Gastrocnemius medialis (tissue), 4 donors: ENCODE measurements around the gene FARP1. TPM values are rescaled to one million over a fixed set of nuclear protein-coding genes. Genes with fewer than 3 reads are reported as not detected.

ENCODE experiments used
- ATAC-seq, 2 donors: fragments of 150-250 bp; one replicate each; pipeline ENCODE4 v1.9.1; 2016
- DNase-seq, 2 donors: peaks; one replicate each; pipeline ENCODE4 v3.0.0-alpha.2; 2019
- H3K27ac ChIP-seq, 4 donors: fragments of 200-600 bp; sonication (generic); 1 replicate in 1 of 4; 2 replicates in 3 of 4; pipeline ENCODE4 v1.5.1; 2016 to 2018; ENCODE audit warnings: mild to moderate bottlenecking in 2 of 4, moderate library complexity in 1 of 4
- H3K27me3 ChIP-seq, 3 donors: fragments of 200-600 bp; sonication (generic) in 2 of 3; 1 replicate in 1 of 3; 2 replicates in 2 of 3; pipeline versions ENCODE4 v1.5.1 to v1.6.0; 2016 to 2019; ENCODE audit warnings: mild to moderate bottlenecking in 1 of 3, moderate library complexity in 1 of 3
- H3K36me3 ChIP-seq, 2 donors: fragments of 200-600 bp; sonication (generic) in 1 of 2; one replicate each; pipeline ENCODE4 v1.5.1; 2017 to 2018
- H3K4me1 ChIP-seq, 2 donors: fragments of 200-600 bp; sonication (generic) in 1 of 2; one replicate each; pipeline ENCODE4 v1.5.1; 2016 to 2017; ENCODE audit warnings: mild to moderate bottlenecking in 2 of 2
- H3K4me3 ChIP-seq, 4 donors: fragments of 200-600 bp; sonication (generic) in 3 of 4; 1 replicate in 1 of 4; 2 replicates in 3 of 4; pipeline ENCODE4 v1.5.1; 2016 to 2019; ENCODE audit warnings: mild to moderate bottlenecking in 2 of 4
- H3K9me3 ChIP-seq, 3 donors: fragments of 200-600 bp; sonication (generic) in 2 of 3; 1 replicate in 1 of 3; 2 replicates in 2 of 3; pipeline ENCODE4 v1.5.1; 2016 to 2019
- CTCF ChIP-seq, 5 experiments: fragments of 450-650 bp in 3 of 5; fragments of 200-600 bp in 2 of 5; sonication (generic) in 2 of 5; IDR thresholded peaks in 4 of 5; conservative IDR thresholded peaks in 1 of 5; 1 replicate in 4 of 5; 2 replicates in 1 of 5; pipeline ENCODE4 v1.5.1; 2016 to 2019; ENCODE audit warnings: antibody characterized with exemption in 5 of 5, mild to moderate bottlenecking in 3 of 5, moderate library complexity in 3 of 5
- POLR2A ChIP-seq, 2 donors: fragments of 450-650 bp; IDR thresholded peaks; one replicate each; pipeline ENCODE4 v1.6.1; 2017; ENCODE audit warnings: antibody characterized with exemption in 2 of 2, mild to moderate bottlenecking in 2 of 2, moderate library complexity in 2 of 2
- in situ Hi-C, 4 donors: fragments of 200-750 bp; cut with MboI; loops; one replicate each; pipeline versions ENCODE4 v1.15.0 to v1.8.0; 2017; ENCODE audit warnings: low sequenced_read_pairs in 4 of 4
- intact Hi-C: fragments of 100-400 bp; cut with DNase I; formaldehyde crosslinking; loops from one replicate; pipeline ENCODE4 v1.15.1; 2023; ENCODE audit warnings: low total_unique reads
- total RNA-seq, 4 donors: library from RNA; depleted of rRNA; stranded (reverse); fragments of >200 nt; gene quantifications; one replicate each; pipeline versions ENCODE4 v1.1.0 to v1.2.3, GENCODE V29; 2016

The FARP1 gene
- total RNA-seq, 4 donors from 2014 or later, result 3.5 to 9.8 (median 4.9) TPM

GRCh38 chr13:98276486-98276885, 133.6 kb downstream of the FARP1 start:
- Histone ChIP-seq H3K9me3 (no peaks in the 10 kb centered on the region), H3K27ac (no peak overlapping the region)

GRCh38 chr13:98278068-98278724, 135.3 kb downstream of the FARP1 start:
- Histone ChIP-seq H3K36me3 (no peaks in the 10 kb centered on the region), H3K27me3 (no peaks in the 10 kb centered on the region), H3K4me1 (no peaks in the 10 kb centered on the region), H3K4me3 (no peak overlapping the region), H3K27ac (no peak overlapping the region), H3K9me3 (no peaks in the 10 kb centered on the region)
- TF ChIP-seq CTCF (IDR thresholded peaks at IDR 0.05 in 4 of 5, conservative IDR thresholded peaks at IDR 0.05 in 1 of 5) (no peak), POLR2A (IDR thresholded peaks at IDR 0.05) (no peak)
- intact Hi-C loops (no loop called here), in situ Hi-C loops (no loop called here)
- DNase-seq (no peak), ATAC-seq (no peak)

More at GRCh38 chr13:98276486-98276885, 133.6 kb downstream of the FARP1 start:
- TF ChIP-seq POLR2A (IDR thresholded peaks at IDR 0.05) (no peak), CTCF (IDR thresholded peaks at IDR 0.05 in 4 of 5, conservative IDR thresholded peaks at IDR 0.05 in 1 of 5) (no peak)
- in situ Hi-C loops (no loop called here), intact Hi-C loops (no loop called here)
- no peak for DNase-seq
- no peaks in the 10 kb centered on the region for H3K27me3 ChIP-seq
- no peak overlapping the region for H3K4me3 ChIP-seq
- no peaks in the 10 kb centered on the region for H3K4me1 ChIP-seq
- no peak for ATAC-seq
- H3K36me3 ChIP-seq, result no peaks in the 10 kb centered on the region

- H3K36me3 ChIP-seq, result no peaks in the 10 kb centered on the region
- H3K4me1 ChIP-seq, result no peaks in the 10 kb centered on the region
- H3K9me3 ChIP-seq, result no peaks in the 10 kb centered on the region
- H3K27me3 ChIP-seq, result no peaks in the 10 kb centered on the region
- intact Hi-C loops, result no loop called here
- no peak for DNase-seq
- no peak for ATAC-seq
- in situ Hi-C loops, result no loop called here
- TF ChIP-seq CTCF (IDR thresholded peaks at IDR 0.05 in 4 of 5, conservative IDR thresholded peaks at IDR 0.05 in 1 of 5) (no peak), POLR2A (IDR thresholded peaks at IDR 0.05) (no peak)
- H3K27ac ChIP-seq, result no peak overlapping the region
- H3K4me3 ChIP-seq, result no peak overlapping the region
Observed at GRCh38 chr13:98279473-98280175, 136.7 kb downstream of the FARP1 start.

GRCh38 chr13:98280176-98280510, 137.2 kb downstream of the FARP1 start:
- no peak for ATAC-seq
- Histone ChIP-seq H3K9me3 (no peaks in the 10 kb centered on the region), H3K4me3 (no peak overlapping the region), H3K27me3 (no peaks in the 10 kb centered on the region), H3K36me3 (no peaks in the 10 kb centered on the region), H3K27ac (no peak overlapping the region), H3K4me1 (no peaks in the 10 kb centered on the region)
- intact Hi-C loops, result no loop called here
- in situ Hi-C loops, result no loop called here
- TF ChIP-seq CTCF (IDR thresholded peaks at IDR 0.05 in 4 of 5, conservative IDR thresholded peaks at IDR 0.05 in 1 of 5) (no peak), POLR2A (IDR thresholded peaks at IDR 0.05) (no peak)
- DNase-seq, result no peak
